Kidney epithelial cell (primary cell): ENCODE measurements around the gene PARVG. TPM values are rescaled to one million over a fixed set of nuclear protein-coding genes. Genes with fewer than 3 reads are reported as not detected.

Experiments used
- DNase-seq: peaks from one replicate; pipeline ENCODE4 v3.0.0-alpha.2; 2010; ENCODE audit warnings: low read depth
- H3K27me3 ChIP-seq: 2 replicates; pipeline ENCODE4 v1.6.0; 2011; ENCODE audit warnings: low read length; ENCODE audit not compliant: control insufficient read depth, insufficient read depth
- H3K36me3 ChIP-seq: 2 replicates; pipeline ENCODE4 v1.5.1; 2011; ENCODE audit warnings: low read length; ENCODE audit not compliant: control insufficient read depth, insufficient read depth
- H3K4me3 ChIP-seq: 2 replicates; pipeline ENCODE4 v1.5.1; 2011; ENCODE audit warnings: low read depth, mild to moderate bottlenecking, control low read depth, low read length
- CTCF ChIP-seq: IDR thresholded peaks from 2 replicates; pipeline ENCODE4 v1.5.1; 2011; ENCODE audit warnings: mild to moderate bottlenecking, moderate library complexity, low read length, control low read depth, inconsistent platforms; ENCODE audit not compliant: insufficient read depth, poor library complexity, severe bottlenecking
- total RNA-seq: library from RNA; depleted of rRNA; stranded (reverse); fragments of >200 nt; gene quantifications from 2 replicates; pipeline ENCODE4 v1.2.3, GENCODE V29; 2015

The PARVG gene
- total RNA-seq, 1 donor from 2014 or later, result not detected

GRCh38 chr22:44160421-44160820 is 20.3 kb upstream of the PARVG start:
- H3K27me3 ChIP-seq, result no peaks in the 10 kb centered on the region
- H3K36me3 ChIP-seq, result no peaks in the 10 kb centered on the region
- no peak for TF ChIP-seq CTCF
- DNase-seq, result no peak
- H3K4me3 ChIP-seq, result no peak overlapping the region

GRCh38 chr22:44161673-44162072 is 19.1 kb upstream of the PARVG start:
- Histone ChIP-seq H3K36me3 (no peaks in the 10 kb centered on the region), H3K4me3 (no peak overlapping the region)
- no peak for TF ChIP-seq CTCF

GRCh38 chr22:44162960-44163359 is 17.8 kb upstream of the PARVG start:
- H3K4me3 ChIP-seq, result no peak overlapping the region
- no peak for TF ChIP-seq CTCF
- H3K36me3 ChIP-seq, result no peaks in the 10 kb centered on the region
- no peaks in the 10 kb centered on the region for H3K27me3 ChIP-seq
- DNase-seq, result no peak

More at GRCh38 chr22:44161673-44162072, 19.1 kb upstream of the PARVG start:
- H3K27me3 ChIP-seq, result no peaks in the 10 kb centered on the region
- DNase-seq, result no peak

GRCh38 chr22:44163536-44163935 is 17.2 kb upstream of the PARVG start:
- Histone ChIP-seq H3K27me3 (no peaks in the 10 kb centered on the region), H3K4me3 (no peak overlapping the region), H3K36me3 (no peaks in the 10 kb centered on the region)
- no peak for DNase-seq
- no peak for TF ChIP-seq CTCF

GRCh38 chr22:44164031-44164430 is 16.7 kb upstream of the PARVG start:
- DNase-seq, result no peak
- Histone ChIP-seq H3K4me3 (no peak overlapping the region), H3K36me3 (no peaks in the 10 kb centered on the region), H3K27me3 (no peaks in the 10 kb centered on the region)
- TF ChIP-seq CTCF, result no peak

GRCh38 chr22:44165286-44165874 is 15.3 kb upstream of the PARVG start:
- H3K27me3 ChIP-seq, result no peaks in the 10 kb centered on the region
- H3K4me3 ChIP-seq, result no peak overlapping the region
- no peak for DNase-seq
- no peaks in the 10 kb centered on the region for H3K36me3 ChIP-seq
- TF ChIP-seq CTCF, result no peak
